Loucy (cell line): Measurements from ENCODE around the gene CHST14.

Experiments used
- H2AFZ ChIP-seq: fragments of 200-600 bp; sonication (generic); 2 replicates; pipeline ENCODE4 v1.6.0; 2016; ENCODE audit warnings: antibody characterized with exemption, mild to moderate bottlenecking, low read length, moderate library complexity
- H3F3A ChIP-seq: fragments of 200-600 bp; 2 replicates; pipeline ENCODE4 v1.6.0; 2016; ENCODE audit warnings: antibody characterized with exemption, low read depth, mild to moderate bottlenecking
- H3K27me3 ChIP-seq: fragments of 200-600 bp; sonication (generic); 2 replicates; pipeline ENCODE4 v1.6.1; 2014; ENCODE audit warnings: low read length, mild to moderate bottlenecking; ENCODE audit not compliant: insufficient read depth, poor library complexity, severe bottlenecking
- H3K36me3 ChIP-seq: fragments of 200-600 bp; sonication (generic); 2 replicates; pipeline ENCODE4 v1.6.1; 2016; ENCODE audit warnings: low read length; ENCODE audit not compliant: insufficient read depth
- H3K4me1 ChIP-seq: fragments of 200-600 bp; sonication (generic); 2 replicates; pipeline ENCODE4 v1.5.1; 2014; ENCODE audit warnings: low read length, mild to moderate bottlenecking; ENCODE audit not compliant: insufficient read depth, poor library complexity, severe bottlenecking
- H3K4me2 ChIP-seq: fragments of 200-600 bp; sonication (generic); 2 replicates; pipeline ENCODE4 v1.6.0; 2014; ENCODE audit warnings: antibody characterized with exemption, low read length, low read depth, mild to moderate bottlenecking; ENCODE audit not compliant: poor library complexity, severe bottlenecking
- H3K4me3 ChIP-seq: fragments of 200-600 bp; sonication (generic); 2 replicates; pipeline ENCODE4 v1.5.1; 2014; ENCODE audit warnings: low read length, mild to moderate bottlenecking, mixed read lengths; ENCODE audit not compliant: poor library complexity, severe bottlenecking
- H3K79me2 ChIP-seq: fragments of 200-600 bp; sonication (generic); 2 replicates; pipeline ENCODE4 v1.6.1; 2014; ENCODE audit warnings: low read length; ENCODE audit not compliant: insufficient read depth
- H3K9ac ChIP-seq: fragments of 200-600 bp; sonication (generic); 2 replicates; pipeline ENCODE4 v1.6.0; 2014; ENCODE audit warnings: mild to moderate bottlenecking, low read depth, low read length, moderate library complexity; ENCODE audit not compliant: poor library complexity, severe bottlenecking
- H3K9me2 ChIP-seq: fragments of 200-600 bp; sonication (generic); replicated peaks from 2 replicates; pipeline ENCODE4 v1.6.1; 2016; ENCODE audit warnings: low read depth, low read length, mixed read lengths
- H3K9me3 ChIP-seq: fragments of 200-600 bp; sonication (generic); 2 replicates; pipeline ENCODE4 v1.6.1; 2014; ENCODE audit warnings: mild to moderate bottlenecking, antibody characterized with exemption, low read length, low read depth; ENCODE audit not compliant: insufficient read depth
- H4K20me1 ChIP-seq: fragments of 200-600 bp; sonication (generic); 2 replicates; pipeline ENCODE4 v1.6.0; 2014; ENCODE audit warnings: antibody characterized with exemption, low read length, mild to moderate bottlenecking; ENCODE audit not compliant: insufficient read depth, poor library complexity, severe bottlenecking
- CTCF ChIP-seq: fragments of 200-600 bp; sonication (generic); conservative IDR thresholded peaks from 2 replicates; pipeline ENCODE4 v1.5.1; 2014; ENCODE audit warnings: mild to moderate bottlenecking, antibody characterized with exemption, low read length
- EZH2phosphoT487 ChIP-seq: fragments of 200-600 bp; IDR thresholded peaks from 2 replicates; pipeline ENCODE4 v1.6.1; 2018; ENCODE audit warnings: antibody characterized with exemption, mild to moderate bottlenecking, moderate library complexity, borderline replicate concordance

Gene CHST14

GRCh38 chr15:40429068-40429710, 41.6 kb upstream of the CHST14 start:
- Histone ChIP-seq H2AFZ (no peak overlapping the region), H3K4me1 (no peaks in the 10 kb centered on the region), H3K9me2 (no peaks in the 10 kb centered on the region), H3K9ac (no peak overlapping the region), H3K4me2 (no peak overlapping the region), H4K20me1 (no peaks in the 10 kb centered on the region), H3K36me3 (no peaks in the 10 kb centered on the region), H3K27me3 (no peaks in the 10 kb centered on the region), H3K4me3 (no peak overlapping the region), H3K79me2 (no peaks in the 10 kb centered on the region), H3F3A (no peaks in the 10 kb centered on the region), H3K9me3 (no peaks in the 10 kb centered on the region)
- TF ChIP-seq CTCF (no peak), EZH2phosphoT487 (no peak)

- H3K4me2 ChIP-seq: no peak overlapping the region
- no peaks in the 10 kb centered on the region for H3F3A ChIP-seq
- no peaks in the 10 kb centered on the region for H3K4me1 ChIP-seq
- H3K36me3 ChIP-seq: no peaks in the 10 kb centered on the region
- no peak overlapping the region for H2AFZ ChIP-seq
- H3K79me2 ChIP-seq: no peaks in the 10 kb centered on the region
- TF ChIP-seq EZH2phosphoT487 (no peak), CTCF (no peak)
- no peaks in the 10 kb centered on the region for H4K20me1 ChIP-seq
- H3K9me2 ChIP-seq: no peaks in the 10 kb centered on the region
- no peak overlapping the region for H3K4me3 ChIP-seq
- H3K27me3 ChIP-seq: no peaks in the 10 kb centered on the region
- no peaks in the 10 kb centered on the region for H3K9me3 ChIP-seq
- no peak overlapping the region for H3K9ac ChIP-seq
Observed at GRCh38 chr15:40430271-40430805, 40.4 kb upstream of the CHST14 start.

DNA sequence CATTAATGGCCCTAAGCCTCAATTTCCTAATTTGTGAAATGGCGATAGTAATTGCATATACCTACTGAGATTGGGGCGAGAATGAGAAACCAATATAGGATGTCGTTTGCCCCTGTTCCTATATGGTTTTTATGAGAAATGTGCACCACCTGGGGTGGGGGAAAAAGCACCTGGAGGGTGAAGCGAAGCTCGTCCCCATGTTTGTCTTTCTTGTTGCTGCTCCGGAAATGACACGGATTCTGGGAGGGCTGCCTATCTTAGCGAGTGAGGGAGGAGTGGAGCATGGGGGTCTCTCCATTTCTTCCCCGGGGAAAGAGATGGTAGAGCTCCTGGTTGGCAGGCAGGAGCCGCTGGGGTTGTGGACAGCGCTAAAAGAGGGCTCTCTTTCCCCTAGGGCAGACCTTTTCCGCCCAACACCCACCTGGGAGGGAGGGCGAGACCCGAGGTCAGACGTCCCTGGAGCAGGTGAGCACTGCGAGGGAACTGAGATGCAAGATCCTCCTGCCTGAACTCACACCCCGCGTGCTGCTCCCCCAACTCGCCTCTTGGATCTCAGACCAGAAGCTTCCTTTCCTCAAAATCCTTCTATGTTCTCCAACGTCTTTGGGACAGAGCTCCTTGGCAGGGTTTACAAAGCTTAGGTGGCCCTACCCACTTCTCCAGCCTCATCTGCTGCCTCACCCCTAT, 35.6 kb upstream of the CHST14 start:
- H3K36me3 ChIP-seq: no peaks in the 10 kb centered on the region
- TF ChIP-seq CTCF (no peak), EZH2phosphoT487 (no peak)
- H3K9me2 ChIP-seq: no peaks in the 10 kb centered on the region
- H3K4me1 ChIP-seq: peaks cover 7% of the 10 kb centered on the region
- no peaks in the 10 kb centered on the region for H3K9me3 ChIP-seq
- H3K27me3 ChIP-seq: no peaks in the 10 kb centered on the region
- H2AFZ ChIP-seq: no peak overlapping the region
- no peak overlapping the region for H3K9ac ChIP-seq
- H3K4me2 ChIP-seq: no peak overlapping the region
- no peak overlapping the region for H3K4me3 ChIP-seq
- no peaks in the 10 kb centered on the region for H4K20me1 ChIP-seq
- H3F3A ChIP-seq: no peaks in the 10 kb centered on the region
- H3K79me2 ChIP-seq: 0 out of 2 replicates have a peak, but pooled peaks cover under 1% of the 10 kb centered on the region
